H9 (cell line): Measurements from ENCODE around the gene ARID3A. TPM values are rescaled to one million over a fixed set of nuclear protein-coding genes. Genes with fewer than 3 reads are reported as not detected.

Source experiments
- DNase-seq: peaks from one replicate; pipeline ENCODE4 v3.0.0-alpha.2; 2017
- H2AFZ ChIP-seq: one replicate; pipeline ENCODE4 v1.6.1; 2013; ENCODE audit warnings: mild to moderate bottlenecking, low read length, control low read depth, moderate library complexity
- H2AK5ac ChIP-seq: 2 replicates; pipeline ENCODE4 v1.6.1; 2013; ENCODE audit warnings: low read length, control low read depth, mixed read lengths; ENCODE audit not compliant: insufficient read length
- H2BK120ac ChIP-seq: one replicate; pipeline ENCODE4 v1.6.1; 2013; ENCODE audit warnings: low read depth, mild to moderate bottlenecking, low read length, control low read depth, inconsistent platforms; ENCODE audit not compliant: poor library complexity, severe bottlenecking
- H2BK12ac ChIP-seq: 2 replicates; pipeline ENCODE4 v1.6.1; 2013; ENCODE audit warnings: low read length, control low read depth, mixed read lengths, low read depth; ENCODE audit not compliant: insufficient read length
- H2BK15ac ChIP-seq: 2 replicates; pipeline ENCODE4 v1.6.1; 2013; ENCODE audit warnings: low read depth, low read length, control low read depth
- H2BK20ac ChIP-seq: one replicate; pipeline ENCODE4 v1.6.1; 2013; ENCODE audit warnings: low read depth, mild to moderate bottlenecking, low read length, control low read depth, inconsistent platforms; ENCODE audit not compliant: poor library complexity, severe bottlenecking
- H2BK5ac ChIP-seq: 2 replicates; pipeline ENCODE4 v1.6.1; 2013; ENCODE audit warnings: low read length, control low read depth, mixed read lengths; ENCODE audit not compliant: insufficient read length
- H3K14ac ChIP-seq: 2 replicates; pipeline ENCODE4 v1.6.1; 2013; ENCODE audit warnings: low read length, control low read depth; ENCODE audit not compliant: insufficient read depth
- H3K18ac ChIP-seq: 2 replicates; pipeline ENCODE4 v1.6.1; 2013; ENCODE audit warnings: low read depth, mild to moderate bottlenecking, mixed read lengths, low read length, control low read depth; ENCODE audit not compliant: insufficient read length
- H3K23ac ChIP-seq: 2 replicates; pipeline ENCODE4 v1.6.1; 2013; ENCODE audit warnings: low read length, control low read depth, mixed read lengths, low read depth; ENCODE audit not compliant: insufficient read length
- H3K23me2 ChIP-seq: 2 replicates; pipeline ENCODE4 v1.6.1; 2013; ENCODE audit warnings: low read depth, mild to moderate bottlenecking, mixed read lengths, low read length, control low read depth; ENCODE audit not compliant: insufficient read length, poor library complexity, severe bottlenecking
- H3K27ac ChIP-seq: 2 replicates; pipeline ENCODE4 v1.5.1; 2013; ENCODE audit warnings: low read length, control low read depth, mixed read lengths, low read depth; ENCODE audit not compliant: insufficient read length
- H3K27me3 ChIP-seq: 2 replicates; pipeline ENCODE4 v1.6.1; 2013; ENCODE audit warnings: low read length, control low read depth, inconsistent platforms; ENCODE audit not compliant: insufficient read depth
- H3K4ac ChIP-seq: 2 replicates; pipeline ENCODE4 v1.6.1; 2013; ENCODE audit warnings: low read depth, mild to moderate bottlenecking, control low read depth, inconsistent platforms, low read length, moderate library complexity
- H3K4me1 ChIP-seq: 2 replicates; pipeline ENCODE4 v1.6.1; 2013; ENCODE audit warnings: low read length, control low read depth, inconsistent platforms; ENCODE audit not compliant: insufficient read depth
- H3K4me2 ChIP-seq: 2 replicates; pipeline ENCODE4 v1.6.1; 2013; ENCODE audit warnings: low read length, control low read depth, mixed read lengths; ENCODE audit not compliant: insufficient read length, insufficient read depth
- H3K56ac ChIP-seq: 2 replicates; pipeline ENCODE4 v1.6.1; 2013; ENCODE audit warnings: low read depth, mild to moderate bottlenecking, mixed read lengths, low read length, control low read depth; ENCODE audit not compliant: insufficient read length
- H3K79me1 ChIP-seq: 2 replicates; pipeline ENCODE4 v1.6.1; 2013; ENCODE audit warnings: low read depth, mild to moderate bottlenecking, moderate library complexity, low read length, control low read depth, inconsistent platforms; ENCODE audit not compliant: insufficient read depth, poor library complexity, severe bottlenecking
- H3K79me2 ChIP-seq: 2 replicates; pipeline ENCODE4 v1.6.1; 2013; ENCODE audit warnings: low read length, control low read depth, inconsistent platforms; ENCODE audit not compliant: insufficient read depth
- H3K9ac ChIP-seq: 2 replicates; pipeline ENCODE4 v1.6.1; 2013; ENCODE audit warnings: low read length, control low read depth, mixed read lengths; ENCODE audit not compliant: insufficient read length; ENCODE audit errors: extremely low read depth
- H3K9me3 ChIP-seq: one replicate; pipeline ENCODE4 v1.6.1; 2013; ENCODE audit warnings: low read depth, low read length, inconsistent platforms; ENCODE audit not compliant: control insufficient read depth
- H3T11ph ChIP-seq: one replicate; pipeline ENCODE4 v1.6.1; 2013; ENCODE audit warnings: mild to moderate bottlenecking, low read length, control low read depth, inconsistent platforms
- H4K20me1 ChIP-seq: one replicate; pipeline ENCODE4 v1.6.1; 2013; ENCODE audit not compliant: control insufficient read depth, insufficient read length, insufficient read depth
- H4K5ac ChIP-seq: 2 replicates; pipeline ENCODE4 v1.6.1; 2013; ENCODE audit warnings: low read depth, mild to moderate bottlenecking, mixed read lengths, low read length, control low read depth; ENCODE audit not compliant: insufficient read length
- H4K8ac ChIP-seq: replicated peaks from 2 replicates; pipeline ENCODE4 v1.6.1; 2013; ENCODE audit warnings: low read length, control low read depth, mixed read lengths, low read depth; ENCODE audit not compliant: insufficient read length
- H4K91ac ChIP-seq: 2 replicates; pipeline ENCODE4 v1.6.1; 2013; ENCODE audit warnings: low read depth, mild to moderate bottlenecking, moderate library complexity, mixed read lengths, low read length, control low read depth; ENCODE audit not compliant: insufficient read length
- H3K27ac Mint-ChIP-seq, 3 experiments: 2 replicates in 2 of 3; 3 replicates in 1 of 3; pipeline ENCODE4 v1.8.0; 2020 to 2021; ENCODE audit warnings: mixed read lengths in 3 of 3, mild to moderate bottlenecking in 1 of 3, moderate library complexity in 1 of 3
- H3K27me3 Mint-ChIP-seq: 2 replicates; pipeline ENCODE4 v1.8.0; 2021; ENCODE audit warnings: low read depth, mild to moderate bottlenecking, moderate library complexity, mixed read lengths
- H3K36me3 Mint-ChIP-seq, 3 experiments: 2 replicates in 2 of 3; 3 replicates in 1 of 3; pipeline ENCODE4 v1.8.0; 2020 to 2021; ENCODE audit warnings: low read depth in 3 of 3, mixed read lengths in 3 of 3; ENCODE audit not compliant: insufficient read depth in 1 of 3
- H3K4me1 Mint-ChIP-seq, 2 experiments: 2 replicates each; pipeline ENCODE4 v1.8.0; 2020; ENCODE audit warnings: mixed read lengths in 2 of 2
- H3K4me3 Mint-ChIP-seq, 2 experiments: 2 replicates in 1 of 2; 3 replicates in 1 of 2; pipeline ENCODE4 v1.8.0; 2020 to 2021; ENCODE audit warnings: mild to moderate bottlenecking in 2 of 2, mixed read lengths in 2 of 2, moderate library complexity in 1 of 2
- H3K9me3 Mint-ChIP-seq, 2 experiments: 2 replicates in 1 of 2; 3 replicates in 1 of 2; pipeline ENCODE4 v1.8.0; 2020; ENCODE audit warnings: mild to moderate bottlenecking in 2 of 2, mixed read lengths in 2 of 2, moderate library complexity in 1 of 2
- WGBS: extraction: QIAGEN DNeasy Blood & Tissue Kit; methylation state at CpG from one replicate; pipeline ENCODE4 v1.1.7; 2013; ENCODE audit warnings: missing lambda C conversion rate, low lambda C conversion rate, mixed read lengths; ENCODE audit not compliant: insufficient read length; ENCODE audit errors: extremely low coverage; 5-methylcytosine and 5-hydroxymethylcytosine counted together
- total RNA-seq: library from RNA; stranded (reverse); gene quantifications from 2 replicates; pipeline ENCODE4 v1.2.1, GENCODE V29; 2021
- TF ChIP-seq, protein P1 (sequence below): fragments of 200-600 bp; sonication (generic); conservative IDR thresholded peaks from 3 replicates; pipeline ENCODE4 v1.8.0; 2021; ENCODE audit warnings: antibody characterized with exemption, mild to moderate bottlenecking

Gene ARID3A
- total RNA-seq, 1 experiment from 2014 or later: 98.3 TPM

DNA sequence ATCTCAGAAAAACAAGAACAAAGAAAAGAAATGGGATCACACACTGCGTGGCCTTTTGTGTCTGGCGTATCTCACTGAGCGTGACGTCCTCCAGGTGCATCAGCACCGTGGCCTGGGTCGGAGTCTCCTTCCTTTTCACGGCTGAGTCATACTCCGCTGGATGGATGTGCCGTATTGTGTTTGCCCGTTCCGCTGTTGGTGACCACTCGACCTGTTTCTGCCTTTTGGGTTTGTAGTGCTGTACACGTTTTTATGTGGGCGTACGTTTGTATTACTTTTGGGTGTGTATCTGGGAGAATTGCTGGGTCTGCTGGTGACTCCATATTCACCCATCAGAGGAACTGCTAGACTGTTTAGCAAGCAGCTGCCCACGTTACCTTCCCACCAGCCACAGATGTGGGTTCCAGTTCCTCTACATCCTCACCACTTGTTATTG, 11.4 kb downstream of the ARID3A start:
- Histone ChIP-seq H4K91ac (no peak overlapping the region), H2BK20ac (no peak overlapping the region), H3K27me3 (no peaks in the 10 kb centered on the region), H3K14ac (no peak overlapping the region), H4K5ac (no peak overlapping the region), H2BK15ac (no peak overlapping the region), H3K18ac (no peak overlapping the region), H3K9me3 (no peaks in the 10 kb centered on the region), H4K20me1 (peaks cover 3% of the 10 kb centered on the region), H2AK5ac (no peak overlapping the region), H4K8ac (no peak overlapping the region), H3K27ac (no peak overlapping the region), H3K4me1 (no peaks in the 10 kb centered on the region), H3K4me2 (no peak overlapping the region), H3K23ac (no peak overlapping the region), H2BK120ac (no peak overlapping the region), H3K9ac (no peak overlapping the region), H3K56ac (no peak overlapping the region), H2AFZ (no peak overlapping the region), H3K4ac (no peak overlapping the region), H3T11ph (no peak overlapping the region), H3K79me2 (peaks cover 10% of the 10 kb centered on the region; the same call in 1 of the 2 replicates), H3K79me1 (peaks cover 2% of the 10 kb centered on the region), H2BK12ac (no peak overlapping the region), H2BK5ac (no peak overlapping the region), H3K23me2 (no peaks in the 10 kb centered on the region)
- H3K27me3 Mint-ChIP-seq: no peaks in the 10 kb centered on the region
- peaks cover 5 to 8% of the 10 kb centered on the region in 2 experiments; a peak in 2 of 4 replicates for H3K4me1 Mint-ChIP-seq
- TF ChIP-seq, protein P1, sequence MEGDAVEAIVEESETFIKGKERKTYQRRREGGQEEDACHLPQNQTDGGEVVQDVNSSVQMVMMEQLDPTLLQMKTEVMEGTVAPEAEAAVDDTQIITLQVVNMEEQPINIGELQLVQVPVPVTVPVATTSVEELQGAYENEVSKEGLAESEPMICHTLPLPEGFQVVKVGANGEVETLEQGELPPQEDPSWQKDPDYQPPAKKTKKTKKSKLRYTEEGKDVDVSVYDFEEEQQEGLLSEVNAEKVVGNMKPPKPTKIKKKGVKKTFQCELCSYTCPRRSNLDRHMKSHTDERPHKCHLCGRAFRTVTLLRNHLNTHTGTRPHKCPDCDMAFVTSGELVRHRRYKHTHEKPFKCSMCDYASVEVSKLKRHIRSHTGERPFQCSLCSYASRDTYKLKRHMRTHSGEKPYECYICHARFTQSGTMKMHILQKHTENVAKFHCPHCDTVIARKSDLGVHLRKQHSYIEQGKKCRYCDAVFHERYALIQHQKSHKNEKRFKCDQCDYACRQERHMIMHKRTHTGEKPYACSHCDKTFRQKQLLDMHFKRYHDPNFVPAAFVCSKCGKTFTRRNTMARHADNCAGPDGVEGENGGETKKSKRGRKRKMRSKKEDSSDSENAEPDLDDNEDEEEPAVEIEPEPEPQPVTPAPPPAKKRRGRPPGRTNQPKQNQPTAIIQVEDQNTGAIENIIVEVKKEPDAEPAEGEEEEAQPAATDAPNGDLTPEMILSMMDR: no peak
- DNase-seq: no peak
- peak overlapping the region in 1 of 3 experiments; percentile 41; a peak in 2 of 7 replicates for H3K27ac Mint-ChIP-seq
- no peaks in the 10 kb centered on the region for H3K9me3 Mint-ChIP-seq
- no peak overlapping the region for H3K4me3 Mint-ChIP-seq
- WGBS: no CpG with 5 or more reads among the region's 16 CpGs
- H3K36me3 Mint-ChIP-seq: peaks cover 14 to 45% (median 39%) of the 10 kb centered on the region in 3 experiments; a peak in 6 of 7 replicates
